Hematopoietic multipotent progenitor cell treated with erythropoietin and hydrocortisone succinate and interleukin-3 and kit ligand, for 15 days (in vitro differentiated cells): Measurements from ENCODE around the gene DNM3.
A peak's percentile ranks its signal among the peaks of the same experiment; 100 is the strongest.
"Not testable (repeated sequence)": the region's sequence is repeated elsewhere in the genome, so short reads cannot be mapped to it uniquely, and the experiment has no call there.

Experiments
- DNase-seq: peaks from one replicate; pipeline ENCODE4 v3.0.0-alpha.2; 2015; ENCODE audit warnings: low spot score

The DNM3 gene

DNA sequence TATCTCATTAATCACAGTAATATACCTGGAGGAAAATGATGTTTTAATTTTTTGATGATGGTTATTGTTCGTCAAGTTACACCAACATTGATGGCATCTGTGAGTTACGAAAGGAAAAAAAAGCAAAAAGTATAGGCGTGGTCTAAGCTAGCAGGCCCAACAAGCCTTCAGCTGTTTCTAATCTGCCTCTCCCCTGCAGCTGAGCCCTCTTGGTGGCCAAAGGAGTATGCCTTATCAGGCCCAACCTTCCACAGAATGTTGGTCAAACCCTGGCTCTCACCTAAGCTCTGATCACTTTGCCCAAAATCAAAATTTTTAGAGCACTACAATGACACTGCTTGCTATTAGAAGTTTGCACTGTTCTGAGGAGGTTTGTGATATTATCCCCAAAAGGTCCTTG lies 584.0 kb downstream of the DNM3 start:
- DNase-seq, result peak; percentile 44

GRCh38 chr1:172427191-172427590 lies 585.9 kb downstream of the DNM3 start:
- DNase-seq, result no peak

- peak; percentile 74 for DNase-seq
Measured at GRCh38 chr1:172429331-172430127, 588.2 kb downstream of the DNM3 start.

DNA sequence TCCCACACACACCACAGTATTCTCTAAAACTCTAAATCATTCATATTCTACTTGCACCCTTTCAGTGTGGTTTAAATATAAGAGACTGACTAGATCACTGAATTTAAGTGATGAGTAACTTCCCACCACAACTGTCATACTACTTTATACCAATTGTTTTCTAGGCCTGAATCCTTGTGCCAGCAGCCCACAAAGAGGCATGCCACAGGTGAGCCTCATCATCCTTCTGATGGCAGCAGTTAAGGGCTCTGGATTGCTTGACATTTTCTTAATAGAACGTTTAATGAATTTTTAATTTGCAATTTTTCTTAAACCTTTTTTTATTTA lies 588.8 kb downstream of the DNM3 start:
- no peak for DNase-seq

- DNase-seq, result no peak
Measured at GRCh38 chr1:172431204-172431603, 589.9 kb downstream of the DNM3 start.

DNA sequence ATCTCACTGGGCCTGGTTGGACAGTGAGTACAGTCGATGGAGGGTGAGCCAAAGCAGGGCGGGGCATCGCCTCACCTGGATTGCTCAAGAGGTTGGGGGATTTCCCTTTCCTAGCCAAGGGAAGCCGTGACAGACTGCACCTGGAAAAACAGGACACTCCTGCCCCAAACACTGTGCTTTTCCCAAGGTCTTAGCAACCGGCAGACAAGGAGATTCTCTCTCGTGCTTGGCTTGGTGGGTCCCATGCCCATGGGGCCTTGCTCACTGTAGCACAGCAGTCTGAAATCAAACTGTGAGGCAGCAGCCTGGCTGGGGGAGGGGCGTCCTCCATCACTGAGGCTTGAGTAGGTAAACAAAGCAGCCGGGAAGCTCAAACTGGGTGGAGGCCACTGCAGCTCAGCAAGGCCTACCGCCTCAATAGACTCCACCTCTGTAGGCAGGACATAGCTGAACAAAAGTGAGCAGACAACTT lies 590.5 kb downstream of the DNM3 start:
- no peak for DNase-seq

- not testable (repeated sequence) for DNase-seq
Measured at GRCh38 chr1:172437183-172437582, 595.9 kb downstream of the DNM3 start.

DNA sequence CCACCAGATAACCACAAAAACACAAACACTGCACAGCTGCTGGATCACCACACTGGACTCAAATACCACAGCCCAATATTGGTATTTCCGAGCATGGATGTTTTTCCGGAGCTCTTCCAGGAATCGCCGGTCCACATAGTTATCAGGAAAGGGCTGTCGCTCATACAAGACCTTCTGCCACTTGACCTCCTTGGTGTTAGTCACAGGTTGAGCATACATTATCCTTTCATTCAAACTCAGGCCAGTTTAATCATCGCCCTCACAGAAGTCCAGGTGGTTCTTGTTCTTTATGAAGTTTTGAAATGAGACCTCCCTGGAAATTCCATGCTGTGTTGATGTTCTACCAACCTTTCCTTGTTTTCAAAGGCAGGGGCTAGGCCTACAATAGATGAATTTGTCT lies 601.1 kb downstream of the DNM3 start:
- DNase-seq, result no peak

GRCh38 chr1:172442843-172443565 lies 601.7 kb downstream of the DNM3 start:
- DNase-seq, result no peak

- peak; percentile 90 for DNase-seq
Measured at GRCh38 chr1:172443666-172444453, 602.6 kb downstream of the DNM3 start, which contains the start of gene PIGC. Gene PIGC, minus strand, starts transcription at chr1:172444069. Its CDS starts 1,447 bp downstream, at chr1:172442622.

GRCh38 chr1:172446547-172446946 lies 605.2 kb downstream of the DNM3 start:
- DNase-seq, result no peak

- DNase-seq, result peak; percentile 72
Measured at GRCh38 chr1:172447641-172448040, 606.3 kb downstream of the DNM3 start.

DNA sequence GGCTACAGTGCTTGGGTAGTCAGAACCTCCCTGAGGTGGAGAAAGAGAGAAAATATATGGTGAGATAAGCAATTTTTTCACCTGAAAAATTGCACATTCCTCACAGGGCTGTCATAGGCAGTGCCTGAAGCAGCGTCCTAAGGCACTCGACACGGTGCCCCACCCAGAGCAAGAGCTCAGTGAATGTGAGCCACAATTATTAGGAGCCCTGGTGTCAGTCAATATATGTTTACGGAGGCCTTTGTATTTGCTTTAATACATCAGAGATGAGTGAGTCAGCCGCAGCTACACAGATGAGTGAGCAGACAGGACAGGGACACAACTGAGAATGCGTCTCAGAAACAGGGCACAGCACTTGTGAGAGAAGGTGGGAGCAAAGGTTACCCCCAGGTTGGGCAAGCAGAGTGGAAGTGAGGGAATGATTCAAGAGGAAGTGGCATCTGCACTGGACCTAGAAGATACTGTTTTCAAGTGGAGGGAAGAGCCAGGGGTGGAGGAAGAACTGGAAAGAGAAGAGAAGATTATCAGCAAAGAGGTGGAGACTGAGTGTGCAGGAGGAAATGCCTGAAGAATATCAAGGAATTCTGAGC lies 607.8 kb downstream of the DNM3 start:
- DNase-seq, result peak; percentile 44

GRCh38 chr1:172449585-172450523 lies 608.6 kb downstream of the DNM3 start:
- DNase-seq, result peak; percentile 85

- no peak for DNase-seq
Measured at GRCh38 chr1:172450524-172450885, 609.2 kb downstream of the DNM3 start.

DNA sequence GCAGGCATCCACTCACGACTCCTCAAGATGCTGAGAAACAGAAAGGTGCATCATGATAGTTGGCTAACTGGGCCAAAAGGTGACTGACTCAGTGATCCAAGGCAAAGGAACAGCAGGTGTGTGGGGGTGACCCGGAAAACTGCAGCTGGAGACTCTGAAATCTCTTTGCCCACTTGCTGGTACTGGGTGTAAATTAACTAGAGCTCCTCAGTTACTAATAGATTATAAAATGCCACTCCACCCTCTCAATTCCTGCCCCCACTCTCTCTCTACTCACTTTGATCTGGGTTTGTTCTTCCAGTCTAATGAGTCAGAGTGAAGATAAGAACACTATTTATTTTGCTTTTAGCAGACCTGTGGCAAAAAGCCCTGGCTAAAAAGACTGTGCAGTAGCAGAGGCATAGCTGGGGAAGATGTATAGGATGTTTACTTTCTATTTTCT lies 609.7 kb downstream of the DNM3 start:
- peak; percentile 87 for DNase-seq

- DNase-seq, result peak; percentile 29
Measured at GRCh38 chr1:172452536-172453152, 611.3 kb downstream of the DNM3 start.

GRCh38 chr1:172453153-172453545 lies 611.9 kb downstream of the DNM3 start:
- peak; percentile 65 for DNase-seq

- no peak for DNase-seq
Measured at GRCh38 chr1:172453607-172454006, 612.3 kb downstream of the DNM3 start.

DNA sequence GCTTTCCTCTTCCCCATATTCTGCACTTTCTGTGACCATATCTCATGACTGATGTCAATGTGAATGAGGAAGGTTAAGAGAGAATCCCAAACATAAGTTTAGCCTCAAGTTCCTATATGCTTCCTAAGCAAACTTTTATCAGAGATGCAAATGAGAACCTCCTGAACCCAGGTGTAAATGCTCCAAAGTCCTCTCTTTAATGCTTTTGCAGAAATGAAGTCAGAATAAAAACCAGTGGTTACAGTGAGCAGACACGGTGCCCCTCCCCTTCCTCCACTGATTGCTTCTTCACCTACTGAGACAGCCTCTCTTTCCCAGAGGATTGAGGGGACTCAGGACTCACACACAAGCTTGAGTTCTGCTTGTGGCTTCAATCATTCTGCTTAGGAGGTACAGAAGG lies 614.2 kb downstream of the DNM3 start:
- peak; percentile 34 for DNase-seq
